Left kidney (tissue), 2 donors: ENCODE data around the gene SLC7A6. TPM values are rescaled to one million over a fixed set of nuclear protein-coding genes. Genes with fewer than 3 reads are reported as not detected.

Experiments
- DNase-seq: peaks from one replicate; pipeline ENCODE4 v3.0.0-alpha.2; 2013
- polyA plus RNA-seq: library from polyadenylated mRNA; unstranded; fragments of 120-200 nt; gene quantifications from one replicate; pipeline ENCODE4 v1.2.1, GENCODE V29; 2013; ENCODE audit not compliant: insufficient read length

The SLC7A6 gene
- polyA plus RNA-seq, 1 donor, result 18.1 TPM

DNA sequence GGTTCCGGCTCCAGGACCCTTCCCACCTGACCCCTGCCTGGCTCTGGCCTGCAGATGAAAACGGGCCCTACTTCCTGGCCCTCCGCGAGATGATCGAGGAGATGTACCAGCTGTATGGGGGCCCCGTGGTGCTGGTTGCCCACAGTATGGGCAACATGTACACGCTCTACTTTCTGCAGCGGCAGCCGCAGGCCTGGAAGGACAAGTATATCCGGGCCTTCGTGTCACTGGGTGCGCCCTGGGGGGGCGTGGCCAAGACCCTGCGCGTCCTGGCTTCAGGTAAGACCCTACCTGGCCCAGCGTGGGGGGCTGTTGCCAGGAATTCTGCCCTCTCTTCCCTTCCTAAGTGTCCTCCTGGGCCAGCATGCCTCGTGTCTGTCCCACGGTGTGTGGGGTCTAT, 8.6 kb upstream of the SLC7A6 start:
- DNase-seq, result no peak

DNA sequence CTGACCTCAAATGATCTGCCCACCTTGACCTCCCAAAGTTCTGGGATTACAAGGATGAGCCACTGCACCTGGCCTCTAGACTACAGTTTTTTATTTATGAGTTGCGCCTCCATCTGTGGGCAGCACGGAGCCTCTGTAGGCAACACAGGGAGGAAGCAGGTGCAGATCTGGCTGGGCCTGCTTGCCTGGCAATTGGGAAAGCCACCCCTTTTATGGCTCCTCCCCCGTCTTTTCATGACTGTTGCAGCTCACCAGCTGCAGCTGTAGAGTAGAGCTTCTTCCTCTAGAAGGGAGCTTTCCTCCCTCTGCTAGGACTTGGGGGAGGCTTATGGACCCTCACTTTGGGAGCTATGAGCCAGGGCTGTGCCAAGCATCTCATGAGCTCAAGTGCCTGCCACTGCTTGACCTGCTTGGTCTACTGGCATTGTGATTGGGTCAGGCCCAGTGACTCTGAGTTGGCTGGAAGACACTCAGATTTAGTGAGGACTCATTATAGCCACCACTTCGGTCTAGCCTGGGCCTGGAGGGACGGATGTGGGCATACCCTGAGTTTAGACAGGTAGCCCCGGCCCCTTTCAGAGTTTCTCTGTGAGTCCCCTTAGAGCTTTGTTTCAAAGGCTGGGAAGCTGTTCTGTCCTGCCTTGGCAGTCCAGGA, 6.9 kb upstream of the SLC7A6 start:
- no peak for DNase-seq

DNA sequence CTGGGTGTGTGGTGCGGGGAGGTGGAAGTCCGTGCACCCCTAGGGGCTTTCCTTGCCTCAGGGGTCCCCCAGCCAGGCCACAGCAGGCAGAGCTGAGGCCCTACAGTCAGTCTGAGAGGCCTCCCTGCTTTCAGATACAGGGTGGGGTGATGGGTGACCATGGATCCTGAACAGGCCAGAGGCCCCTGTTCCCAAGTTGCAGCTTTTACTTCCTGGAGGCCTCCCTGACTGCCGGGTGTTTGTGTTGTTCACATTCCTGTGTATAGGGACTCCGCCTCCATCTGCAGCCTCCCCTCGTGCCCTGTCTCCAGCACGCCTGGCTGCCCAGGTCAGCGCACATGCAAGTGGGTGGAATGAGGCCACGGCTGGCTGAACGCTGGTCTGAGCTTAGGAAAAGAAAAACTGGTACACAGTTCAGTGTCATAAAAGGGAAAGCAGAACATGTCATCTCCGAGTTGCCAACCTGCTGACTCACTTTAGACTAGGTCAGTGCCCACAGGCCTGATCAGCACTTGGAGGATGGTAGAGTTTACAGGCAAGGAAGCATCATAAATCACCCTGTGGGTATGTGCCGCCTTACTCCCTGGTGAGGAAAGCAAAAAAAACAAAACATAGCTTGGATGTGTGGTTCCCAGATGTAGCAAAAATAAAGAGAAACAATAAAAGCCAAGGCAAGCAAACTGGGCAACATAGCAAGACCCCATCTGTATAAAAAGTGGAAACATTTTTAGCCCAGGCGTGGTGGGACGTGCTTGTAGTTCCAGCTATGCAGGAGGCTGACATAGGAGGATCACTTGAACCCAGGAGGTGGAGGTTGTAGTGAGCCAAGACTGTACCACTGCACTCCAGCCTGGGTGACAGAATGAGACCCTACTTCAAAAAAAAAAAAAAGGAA, 6.2 kb upstream of the SLC7A6 start:
- peak; percentile 81 for DNase-seq

DNA sequence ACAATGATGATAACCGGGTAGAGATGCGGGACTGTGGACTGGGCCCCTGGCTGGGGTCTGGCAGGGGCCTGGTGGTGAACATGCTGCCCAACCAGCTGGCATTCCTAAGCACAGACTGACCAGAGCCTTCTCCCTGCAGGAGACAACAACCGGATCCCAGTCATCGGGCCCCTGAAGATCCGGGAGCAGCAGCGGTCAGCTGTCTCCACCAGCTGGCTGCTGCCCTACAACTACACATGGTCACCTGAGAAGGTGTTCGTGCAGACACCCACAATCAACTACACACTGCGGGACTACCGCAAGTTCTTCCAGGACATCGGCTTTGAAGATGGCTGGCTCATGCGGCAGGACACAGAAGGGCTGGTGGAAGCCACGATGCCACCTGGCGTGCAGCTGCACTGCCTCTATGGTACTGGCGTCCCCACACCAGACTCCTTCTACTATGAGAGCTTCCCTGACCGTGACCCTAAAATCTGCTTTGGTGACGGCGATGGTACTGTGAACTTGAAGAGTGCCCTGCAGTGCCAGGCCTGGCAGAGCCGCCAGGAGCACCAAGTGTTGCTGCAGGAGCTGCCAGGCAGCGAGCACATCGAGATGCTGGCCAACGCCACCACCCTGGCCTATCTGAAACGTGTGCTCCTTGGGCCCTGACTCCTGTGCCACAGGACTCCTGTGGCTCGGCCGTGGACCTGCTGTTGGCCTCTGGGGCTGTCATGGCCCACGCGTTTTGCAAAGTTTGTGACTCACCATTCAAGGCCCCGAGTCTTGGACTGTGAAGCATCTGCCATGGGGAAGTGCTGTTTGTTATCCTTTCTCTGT, 5.1 kb upstream of the SLC7A6 start:
- no peak for DNase-seq

DNA sequence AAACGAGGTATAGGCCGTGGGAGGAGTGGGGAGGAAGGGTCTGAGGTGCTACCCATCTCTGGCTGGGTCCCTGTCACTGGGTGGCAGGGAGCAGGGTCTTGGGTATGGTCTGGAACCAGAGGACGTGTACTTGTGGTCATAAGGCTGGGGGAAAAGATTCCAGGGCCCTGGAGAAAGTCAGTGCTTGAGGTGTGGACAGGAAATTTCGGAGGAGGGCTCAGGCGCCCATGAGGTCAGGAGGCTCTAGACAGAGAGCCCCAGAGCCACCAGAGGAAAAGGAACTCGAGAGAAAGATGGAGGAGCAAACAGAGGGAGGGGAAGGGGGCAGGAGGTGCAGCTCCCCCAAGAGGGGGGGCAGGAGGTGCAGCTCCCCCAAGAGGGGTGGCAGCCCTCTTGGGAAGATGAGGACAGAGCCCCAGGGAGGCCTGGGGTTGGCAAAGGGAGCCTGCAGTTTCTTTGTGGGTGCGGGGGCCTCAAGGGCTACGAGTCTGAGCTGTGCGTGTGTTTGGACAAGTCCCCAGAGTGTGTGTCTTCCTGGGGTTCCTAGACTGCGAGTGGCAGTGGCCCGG, 683 bp upstream of the SLC7A6 start:
- no peak for DNase-seq

DNA sequence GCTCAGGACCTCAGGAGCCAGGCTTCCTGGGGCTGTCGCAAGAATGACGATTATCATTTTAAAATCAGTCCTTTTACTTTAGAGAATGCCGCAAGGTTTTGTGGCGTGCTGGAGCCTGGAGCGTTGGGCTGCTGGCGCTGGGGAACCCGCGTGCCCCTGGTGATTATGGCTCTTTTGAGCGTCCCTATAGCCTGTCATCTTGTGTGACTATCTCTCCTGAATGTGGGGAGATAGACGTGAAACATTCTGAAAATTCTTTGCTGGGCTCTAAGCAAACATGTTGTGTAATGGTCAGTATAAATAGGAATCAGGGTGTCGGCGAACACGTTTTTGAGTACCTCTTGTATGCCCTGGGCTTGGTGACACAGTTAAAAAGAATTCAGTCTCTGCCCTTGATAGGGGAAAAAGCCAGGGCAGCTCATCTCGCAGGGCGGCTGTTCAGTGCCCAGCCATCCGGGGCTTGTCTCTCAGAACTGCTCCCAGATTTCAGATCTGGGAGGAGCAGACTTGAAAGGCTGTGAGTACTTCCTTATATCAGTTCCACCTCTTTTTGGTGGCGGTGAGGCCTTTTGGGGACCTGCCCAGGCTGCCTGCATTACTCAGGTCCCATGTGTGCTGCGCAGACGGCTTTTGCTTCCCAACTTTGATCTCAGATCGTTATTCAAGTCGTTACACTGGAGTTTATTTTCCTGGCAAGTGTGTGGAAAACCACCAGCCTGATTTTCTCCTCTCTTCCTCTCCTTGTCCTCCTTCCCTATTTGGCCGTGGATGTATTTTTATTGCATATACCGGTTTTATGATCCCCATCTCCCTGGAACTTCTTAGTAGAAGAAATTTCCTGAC, 973 bp downstream of the SLC7A6 start:
- DNase-seq, result no peak

DNA sequence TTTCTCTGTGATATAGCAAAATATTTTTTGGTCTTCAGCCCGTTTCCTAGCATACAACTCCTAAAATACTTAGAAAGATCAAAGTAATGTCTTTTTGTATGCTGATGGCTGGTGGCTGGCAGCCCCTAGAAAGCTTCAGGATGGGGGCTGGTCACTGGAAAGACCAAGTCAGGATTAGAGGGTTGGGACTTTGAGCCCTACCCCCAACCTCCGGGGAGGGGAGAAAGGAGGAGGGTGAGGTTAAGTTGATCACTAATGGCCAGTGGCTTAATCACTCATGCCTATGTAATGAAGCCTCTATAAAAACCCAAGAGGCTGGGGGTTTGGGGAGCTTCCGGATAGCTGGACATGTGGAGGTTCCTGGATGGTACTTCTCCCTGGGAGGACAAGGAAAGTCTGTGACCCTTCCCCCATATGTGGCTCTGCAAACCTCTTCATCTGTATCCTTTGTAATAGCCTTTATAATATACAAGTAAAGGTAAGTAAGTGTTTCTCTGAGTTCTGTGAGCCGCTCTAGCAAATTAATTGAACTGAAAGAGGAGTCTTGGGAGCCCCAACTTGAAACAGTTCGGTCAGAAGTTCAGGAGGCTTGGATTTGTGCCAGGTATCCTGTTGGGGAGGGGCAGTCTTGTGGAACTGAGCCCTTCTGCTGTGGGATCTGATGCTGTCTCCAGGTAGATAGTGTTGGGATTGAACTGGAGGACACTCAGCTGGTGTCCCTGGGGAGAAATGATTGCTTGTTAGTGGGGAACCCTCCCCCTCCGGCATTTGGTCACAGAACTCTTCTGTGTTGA, 3.5 kb downstream of the SLC7A6 start:
- no peak for DNase-seq

DNA sequence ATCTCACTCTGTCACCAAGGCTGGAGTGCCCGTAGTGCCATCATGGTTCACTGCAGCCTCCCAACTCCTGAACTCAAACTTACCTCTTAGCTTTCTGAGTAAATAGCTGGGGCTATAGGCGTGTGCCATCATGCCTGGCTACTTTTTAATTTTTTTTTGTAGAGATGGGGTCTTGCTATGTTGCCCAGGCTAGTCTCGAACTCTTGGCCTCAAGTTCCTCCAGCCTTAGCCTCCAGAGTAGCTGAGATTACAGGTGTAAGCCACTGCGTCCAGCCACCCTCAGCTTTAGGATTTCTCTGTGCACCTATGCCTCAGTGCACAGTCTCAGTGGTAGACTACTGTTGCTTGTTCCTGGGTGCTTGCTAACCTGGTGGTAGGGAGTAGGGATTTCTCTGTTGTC, 5.5 kb downstream of the SLC7A6 start:
- no peak for DNase-seq

DNA sequence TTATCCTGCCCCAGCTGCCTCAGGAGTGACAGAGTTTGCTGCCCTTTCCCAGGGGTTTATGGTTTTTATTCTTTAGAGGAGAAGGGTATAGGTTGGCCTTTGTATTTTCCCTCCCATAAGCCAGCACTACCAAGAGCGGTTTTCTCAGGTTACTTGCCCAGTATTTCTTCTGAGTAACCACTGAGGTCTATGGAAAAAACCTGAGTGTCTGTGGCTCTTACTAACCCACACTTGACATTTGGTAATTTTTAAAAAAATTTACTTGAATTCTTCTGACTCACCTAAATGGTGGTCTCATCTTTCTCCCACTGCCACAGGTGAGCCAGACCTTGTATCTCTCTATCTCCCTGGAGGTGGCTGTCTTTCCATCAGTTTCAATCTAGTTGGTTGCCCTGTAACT, 6.0 kb downstream of the SLC7A6 start:
- DNase-seq, result no peak

DNA sequence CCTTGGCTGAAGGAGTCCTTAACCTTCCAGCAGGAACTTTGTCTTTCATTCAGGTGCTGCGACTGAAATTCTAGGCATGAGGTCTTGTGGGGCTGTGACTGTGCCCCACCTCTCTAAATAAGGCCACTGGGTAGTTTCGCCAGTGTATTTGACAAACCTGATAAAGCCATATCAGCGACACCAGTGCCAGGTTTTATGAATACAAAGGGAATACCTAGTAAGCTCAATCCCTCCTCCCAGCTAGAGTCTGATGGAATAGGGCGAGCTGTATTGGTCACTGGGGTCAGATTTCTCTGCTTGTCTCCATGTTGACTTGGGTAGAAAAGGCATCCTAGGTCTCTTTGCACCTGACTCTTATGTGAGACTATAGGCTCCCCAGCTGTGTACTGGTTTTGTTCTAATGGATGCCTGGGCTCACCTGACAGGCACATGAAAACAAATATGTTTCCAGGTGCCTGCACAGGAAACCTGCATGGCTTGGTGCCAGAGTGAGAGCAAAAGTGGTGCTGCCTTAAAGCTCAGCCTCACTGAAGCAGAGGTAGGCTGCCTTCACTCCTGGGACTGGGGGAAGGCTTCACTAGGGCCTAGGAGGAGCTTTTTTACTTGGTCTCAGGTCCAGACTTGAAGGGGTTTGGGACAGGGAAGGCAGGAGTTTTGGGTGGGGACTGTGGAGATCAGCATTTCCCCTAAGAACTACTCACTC, 8.3 kb downstream of the SLC7A6 start:
- DNase-seq, result no peak

DNA sequence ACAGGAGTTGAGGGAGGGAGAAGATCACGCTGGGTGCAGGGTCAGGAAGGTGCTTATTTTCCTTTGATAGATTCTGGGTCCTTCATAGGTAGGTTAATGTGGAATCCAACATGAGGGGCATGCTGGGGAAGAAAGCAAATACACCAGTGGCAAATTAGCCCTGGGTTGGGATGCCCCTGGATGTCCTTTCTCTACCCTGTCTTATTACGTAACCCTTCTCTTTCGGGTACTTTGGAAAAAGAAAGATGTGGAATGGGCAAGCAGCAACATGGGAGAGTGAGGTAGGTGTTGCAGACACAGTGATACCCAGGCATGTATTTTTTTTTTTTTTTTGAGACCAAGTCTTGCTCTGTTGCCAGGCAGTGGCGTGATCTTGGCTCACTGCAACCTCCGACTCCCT, 9.1 kb downstream of the SLC7A6 start:
- no peak for DNase-seq

DNA sequence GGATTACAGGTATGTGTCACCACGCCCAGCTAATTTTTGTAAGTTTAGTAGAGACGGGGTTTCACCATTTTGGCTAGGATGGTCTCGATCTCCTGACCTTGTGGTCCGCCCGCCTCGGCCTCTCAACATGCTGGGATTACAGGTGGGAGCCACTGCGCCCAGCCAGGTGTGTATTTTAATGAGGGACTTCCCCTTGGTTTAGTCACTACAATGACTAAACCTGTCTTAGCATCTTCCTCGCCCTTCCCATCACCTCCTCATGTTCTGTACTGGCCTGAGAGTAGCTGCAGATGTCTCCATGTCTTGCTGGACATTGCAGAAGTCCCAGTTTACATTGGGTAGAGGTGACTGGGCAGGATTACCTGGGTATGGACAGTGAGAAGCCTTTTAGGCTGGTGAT, 9.6 kb downstream of the SLC7A6 start:
- no peak for DNase-seq

DNA sequence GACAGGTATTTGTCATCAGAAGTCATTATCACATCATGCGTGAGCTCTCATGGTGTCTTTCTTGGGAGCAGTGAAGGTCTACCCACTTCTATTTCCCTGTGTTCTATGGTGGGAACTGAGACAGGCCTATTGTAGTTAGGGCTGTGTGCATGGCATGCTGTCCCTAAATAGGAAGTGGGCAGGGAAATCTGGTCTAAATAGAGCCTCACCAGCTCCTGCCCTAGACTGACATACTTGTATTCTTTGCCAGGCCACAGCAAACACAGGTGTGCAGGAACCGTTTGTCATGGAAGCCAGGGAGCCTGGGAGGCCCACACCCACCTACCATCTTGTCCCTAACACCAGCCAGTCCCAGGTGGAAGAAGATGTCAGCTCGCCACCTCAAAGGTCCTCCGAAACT, 10.1 kb downstream of the SLC7A6 start:
- no peak for DNase-seq

DNA sequence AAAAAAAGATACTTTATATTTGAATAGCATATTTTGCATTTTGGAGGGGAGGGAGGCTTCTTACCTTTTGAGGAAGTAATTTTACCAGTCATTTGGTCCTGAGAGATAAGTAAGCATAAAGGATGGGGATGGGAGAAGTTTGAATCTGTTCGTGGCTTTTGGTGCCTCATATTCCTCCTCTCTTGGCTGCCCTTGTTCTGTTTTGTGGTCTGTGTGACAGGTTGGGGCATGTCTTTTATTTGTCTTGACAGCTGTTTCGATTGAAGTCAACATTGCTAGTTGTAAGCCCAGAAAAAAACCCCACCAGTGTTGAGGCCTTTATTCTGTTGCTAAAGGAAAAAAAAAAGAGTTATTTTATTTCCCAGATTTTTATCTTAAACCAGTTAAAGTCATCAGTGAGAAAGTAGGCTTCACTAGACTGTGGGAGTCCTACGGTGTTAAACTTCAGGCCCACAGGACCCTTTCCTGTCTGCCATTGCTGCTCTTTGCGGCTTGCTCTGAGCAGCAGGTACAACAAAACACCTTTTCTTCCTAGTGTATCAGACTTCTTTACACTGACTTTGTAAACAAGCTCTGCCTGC, 11.4 kb downstream of the SLC7A6 start:
- DNase-seq, result no peak

DNA sequence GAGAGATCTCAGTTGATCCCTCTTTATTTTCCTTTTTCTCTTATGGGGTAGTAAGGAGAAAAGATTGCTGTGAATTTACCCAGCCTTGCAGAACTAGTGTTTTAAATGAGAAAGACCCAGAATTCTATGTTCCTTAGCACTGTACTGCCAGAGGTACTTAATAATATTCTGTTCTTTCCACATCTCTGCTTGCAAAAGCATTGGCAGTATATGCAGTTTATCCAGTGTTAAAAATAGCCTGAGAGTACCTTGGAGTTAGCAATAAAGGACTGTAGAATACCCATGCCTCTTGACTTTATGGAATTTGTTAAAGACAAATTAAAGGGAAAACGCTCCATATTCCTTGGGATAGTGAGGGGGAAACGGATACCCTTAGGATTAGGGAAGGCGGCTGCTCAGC, 11.9 kb downstream of the SLC7A6 start:
- no peak for DNase-seq

DNA sequence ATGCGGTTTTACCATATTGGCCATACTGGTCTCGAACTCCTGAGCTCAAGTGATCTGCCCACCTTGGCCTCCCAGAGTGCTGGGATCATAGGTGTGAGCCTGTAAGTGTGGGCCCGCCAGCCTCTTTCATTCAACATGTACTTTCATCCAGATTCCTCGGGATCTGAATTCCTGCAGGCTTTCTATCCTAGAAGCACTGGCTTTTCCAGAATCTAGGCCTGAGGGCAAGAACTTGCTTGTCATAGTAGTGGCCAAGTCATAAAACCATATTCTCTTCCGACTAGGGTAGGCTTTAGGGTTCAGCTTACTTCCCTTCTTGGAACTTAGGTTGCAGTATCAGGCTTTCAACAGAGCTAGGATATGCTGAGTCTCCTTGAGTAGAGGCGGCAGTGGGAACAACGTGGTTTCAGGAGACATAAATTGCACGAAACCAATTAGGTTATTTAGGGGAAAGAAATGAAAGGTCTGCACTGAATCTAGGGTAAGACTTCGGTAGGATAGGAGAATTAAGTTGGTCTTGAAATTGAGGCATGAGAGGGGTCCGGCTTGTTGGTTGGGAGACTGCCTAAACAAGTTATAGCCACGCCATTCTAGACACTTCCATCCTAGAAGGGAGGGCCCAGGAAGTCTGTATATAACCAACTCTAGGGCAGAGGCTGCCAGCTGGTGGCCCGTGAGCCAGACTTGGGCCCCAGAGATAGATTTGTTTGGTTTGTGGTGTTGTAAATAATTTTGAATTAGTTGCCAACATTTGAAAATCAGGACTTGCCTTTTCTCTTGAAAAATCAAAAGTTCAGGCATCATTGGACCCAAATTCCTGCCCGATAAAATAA, 15.6 kb downstream of the SLC7A6 start:
- no peak for DNase-seq

DNA sequence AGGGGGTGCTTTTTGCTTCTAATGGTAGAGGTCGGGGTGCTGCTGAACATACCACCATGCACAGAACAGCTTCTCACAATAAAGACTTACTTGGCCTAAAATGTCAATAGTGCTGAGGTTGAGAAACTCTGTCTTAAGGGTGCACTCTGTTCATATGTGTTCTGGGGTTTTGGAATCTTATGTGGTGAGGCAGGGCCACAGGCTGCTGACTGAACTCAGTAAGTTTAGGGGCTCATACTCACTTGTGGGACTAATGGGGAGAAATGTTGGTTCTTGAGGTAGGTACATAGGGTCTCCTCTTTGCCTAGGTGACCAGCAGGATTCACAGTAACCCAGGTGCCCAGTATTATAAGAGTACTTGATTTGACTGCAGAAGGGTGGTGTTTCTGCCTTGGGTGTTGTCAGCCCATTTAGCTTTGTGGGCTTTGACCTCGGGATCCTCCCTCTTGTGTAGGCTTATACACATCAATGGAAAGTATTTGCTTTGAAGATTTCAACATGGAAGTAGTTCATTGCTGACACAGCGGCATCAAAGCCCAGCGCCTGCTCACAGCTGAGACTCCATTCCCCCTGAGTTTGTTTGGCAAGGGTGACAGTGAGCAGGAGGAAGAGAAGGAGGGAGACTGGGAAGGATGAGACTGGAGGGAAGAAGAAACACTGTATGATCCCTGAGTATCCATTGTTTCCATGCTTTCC, 17.2 kb downstream of the SLC7A6 start:
- no peak for DNase-seq

DNA sequence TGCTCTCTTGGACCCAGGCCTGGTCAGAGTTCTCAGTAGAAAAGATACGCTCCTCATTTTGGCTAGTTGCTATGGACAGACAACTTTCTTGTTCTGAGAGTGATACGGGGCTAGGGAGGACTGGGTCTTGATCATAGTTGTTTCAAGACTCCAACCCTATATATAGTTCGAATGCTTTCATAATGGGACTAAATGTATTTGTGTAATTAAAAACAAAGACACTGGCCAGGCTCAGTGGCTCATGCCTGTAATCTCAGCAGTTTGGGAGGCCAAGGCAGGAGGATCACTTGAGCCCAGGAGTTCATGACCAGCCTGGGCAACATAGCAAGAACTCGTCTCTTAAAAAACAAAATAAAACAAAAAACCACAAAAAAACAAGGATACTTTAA, 17.7 kb downstream of the SLC7A6 start:
- no peak for DNase-seq
